T-helper 1 cell treated with Interleukin-12 subunit alpha and Interleukin-12 subunit beta and Interleukin-4 antibody, amounts not matched to agents 30 μg/mL and 1 μg/mL, for 36 hours (primary cell): Measurements from ENCODE around the gene PLCL2.

ENCODE experiments used
- H3K27ac Mint-ChIP-seq: one replicate; pipeline ENCODE4 v1.8.0; 2021; ENCODE audit warnings: mild to moderate bottlenecking, mixed read lengths
- H3K27me3 Mint-ChIP-seq: one replicate; pipeline ENCODE4 v1.8.0; 2021; ENCODE audit warnings: low read depth, mixed read lengths
- H3K36me3 Mint-ChIP-seq: one replicate; pipeline ENCODE4 v1.8.0; 2021; ENCODE audit warnings: low read depth, mixed read lengths
- H3K4me1 Mint-ChIP-seq: one replicate; pipeline ENCODE4 v1.8.0; 2021; ENCODE audit warnings: low read depth, mixed read lengths
- H3K4me3 Mint-ChIP-seq: one replicate; pipeline ENCODE4 v1.8.0; 2021; ENCODE audit warnings: mild to moderate bottlenecking, moderate library complexity, mixed read lengths
- H3K9me3 Mint-ChIP-seq: one replicate; pipeline ENCODE4 v1.8.0; 2021; ENCODE audit warnings: mixed read lengths

The PLCL2 gene

GRCh38 chr3:16884748-16885592 lies at the start of gene PLCL2:
TSS of gene PLCL2 (plus strand) at chr3:16884955. CDS start at chr3:16885040, 85 bp downstream.
- peak within 1 kb of the TSS; percentile 97 for H3K4me3 Mint-ChIP-seq
- peaks cover 16% of the 10 kb centered on the region for H3K36me3 Mint-ChIP-seq
- H3K4me1 Mint-ChIP-seq: peaks cover 36% of the 10 kb centered on the region
- H3K27ac Mint-ChIP-seq: peak within 1 kb of the TSS; percentile 98
- no peaks in the 10 kb centered on the region for H3K9me3 Mint-ChIP-seq
- peaks cover 9% of the 10 kb centered on the region for H3K27me3 Mint-ChIP-seq

- Mint-ChIP-seq H3K36me3 (no peaks in the 10 kb centered on the region), H3K4me1 (peaks cover 37% of the 10 kb centered on the region), H3K27ac (no peak overlapping the region), H3K9me3 (no peaks in the 10 kb centered on the region), H3K4me3 (no peak overlapping the region), H3K27me3 (peaks cover 12% of the 10 kb centered on the region)
These were observed 48.1 kb upstream of the PLCL2 start for GRCh38 chr3:16836505-16837237.

- Mint-ChIP-seq H3K27ac (no peak overlapping the region), H3K4me1 (peaks cover 43% of the 10 kb centered on the region), H3K27me3 (peaks cover 5% of the 10 kb centered on the region), H3K4me3 (peak overlapping the region; percentile 5), H3K36me3 (no peaks in the 10 kb centered on the region), H3K9me3 (no peaks in the 10 kb centered on the region)
These were observed 47.2 kb upstream of the PLCL2 start for GRCh38 chr3:16837602-16838001.

- Mint-ChIP-seq H3K27ac (no peak overlapping the region), H3K9me3 (no peaks in the 10 kb centered on the region), H3K27me3 (no peaks in the 10 kb centered on the region), H3K4me3 (no peak overlapping the region), H3K4me1 (peaks cover 51% of the 10 kb centered on the region), H3K36me3 (no peaks in the 10 kb centered on the region)
These were observed 46.2 kb upstream of the PLCL2 start for GRCh38 chr3:16838561-16838960.

GRCh38 chr3:16839271-16840100 lies 45.3 kb upstream of the PLCL2 start:
- Mint-ChIP-seq H3K27me3 (no peaks in the 10 kb centered on the region), H3K4me3 (no peak overlapping the region), H3K36me3 (no peaks in the 10 kb centered on the region), H3K9me3 (no peaks in the 10 kb centered on the region), H3K4me1 (peaks cover 52% of the 10 kb centered on the region), H3K27ac (no peak overlapping the region)

- no peak overlapping the region for H3K4me3 Mint-ChIP-seq
- peaks cover 52% of the 10 kb centered on the region for H3K4me1 Mint-ChIP-seq
- H3K36me3 Mint-ChIP-seq: no peaks in the 10 kb centered on the region
- no peaks in the 10 kb centered on the region for H3K27me3 Mint-ChIP-seq
- no peaks in the 10 kb centered on the region for H3K9me3 Mint-ChIP-seq
- H3K27ac Mint-ChIP-seq: peak overlapping the region; percentile 22
These were observed 44.7 kb upstream of the PLCL2 start for GRCh38 chr3:16840101-16840424.

GRCh38 chr3:16841041-16841753 lies 43.6 kb upstream of the PLCL2 start:
- no peaks in the 10 kb centered on the region for H3K9me3 Mint-ChIP-seq
- no peaks in the 10 kb centered on the region for H3K36me3 Mint-ChIP-seq
- H3K4me3 Mint-ChIP-seq: peak overlapping the region; percentile 76

GRCh38 chr3:16841904-16842271 lies 42.9 kb upstream of the PLCL2 start:
- peak overlapping the region; percentile 76 for H3K4me3 Mint-ChIP-seq
- peak overlapping the region; percentile 99 for H3K27ac Mint-ChIP-seq
- peaks cover 61% of the 10 kb centered on the region for H3K4me1 Mint-ChIP-seq
- H3K36me3 Mint-ChIP-seq: no peaks in the 10 kb centered on the region
- H3K27me3 Mint-ChIP-seq: no peaks in the 10 kb centered on the region
- no peaks in the 10 kb centered on the region for H3K9me3 Mint-ChIP-seq

More at GRCh38 chr3:16841041-16841753, 43.6 kb upstream of the PLCL2 start:
- Mint-ChIP-seq H3K27me3 (no peaks in the 10 kb centered on the region), H3K27ac (peak overlapping the region; percentile 99), H3K4me1 (peaks cover 56% of the 10 kb centered on the region)

GRCh38 chr3:16842272-16843270 lies 42.2 kb upstream of the PLCL2 start:
- Mint-ChIP-seq H3K4me3 (peak overlapping the region; percentile 76), H3K9me3 (no peaks in the 10 kb centered on the region), H3K36me3 (no peaks in the 10 kb centered on the region), H3K27me3 (no peaks in the 10 kb centered on the region), H3K27ac (peak overlapping the region; percentile 99), H3K4me1 (peaks cover 58% of the 10 kb centered on the region)

- H3K4me1 Mint-ChIP-seq: peaks cover 53% of the 10 kb centered on the region
- no peaks in the 10 kb centered on the region for H3K27me3 Mint-ChIP-seq
- H3K9me3 Mint-ChIP-seq: no peaks in the 10 kb centered on the region
- H3K36me3 Mint-ChIP-seq: no peaks in the 10 kb centered on the region
- H3K4me3 Mint-ChIP-seq: no peak overlapping the region
- no peak overlapping the region for H3K27ac Mint-ChIP-seq
These were observed 40.5 kb upstream of the PLCL2 start for GRCh38 chr3:16844222-16844621.

GRCh38 chr3:16844791-16845190 lies 40.0 kb upstream of the PLCL2 start:
- peaks cover 56% of the 10 kb centered on the region for H3K4me1 Mint-ChIP-seq
- no peak overlapping the region for H3K4me3 Mint-ChIP-seq
- no peaks in the 10 kb centered on the region for H3K27me3 Mint-ChIP-seq
- no peaks in the 10 kb centered on the region for H3K9me3 Mint-ChIP-seq
- no peak overlapping the region for H3K27ac Mint-ChIP-seq
- H3K36me3 Mint-ChIP-seq: peaks cover 2% of the 10 kb centered on the region

- H3K4me3 Mint-ChIP-seq: no peak overlapping the region
- H3K27me3 Mint-ChIP-seq: no peaks in the 10 kb centered on the region
- H3K36me3 Mint-ChIP-seq: peaks cover 2% of the 10 kb centered on the region
- H3K27ac Mint-ChIP-seq: no peak overlapping the region
- H3K4me1 Mint-ChIP-seq: peaks cover 49% of the 10 kb centered on the region
- H3K9me3 Mint-ChIP-seq: no peaks in the 10 kb centered on the region
These were observed 38.2 kb upstream of the PLCL2 start for GRCh38 chr3:16846373-16847080.

GRCh38 chr3:16848007-16848406 lies 36.7 kb upstream of the PLCL2 start:
- H3K4me1 Mint-ChIP-seq: peaks cover 36% of the 10 kb centered on the region
- no peak overlapping the region for H3K4me3 Mint-ChIP-seq
- no peak overlapping the region for H3K27ac Mint-ChIP-seq

More at GRCh38 chr3:16848007-16848406, 36.7 kb upstream of the PLCL2 start:
- Mint-ChIP-seq H3K27me3 (no peaks in the 10 kb centered on the region), H3K9me3 (no peaks in the 10 kb centered on the region), H3K36me3 (peaks cover 2% of the 10 kb centered on the region)
